Measurements from ENCODE around the gene GTF3C1.

DNA sequence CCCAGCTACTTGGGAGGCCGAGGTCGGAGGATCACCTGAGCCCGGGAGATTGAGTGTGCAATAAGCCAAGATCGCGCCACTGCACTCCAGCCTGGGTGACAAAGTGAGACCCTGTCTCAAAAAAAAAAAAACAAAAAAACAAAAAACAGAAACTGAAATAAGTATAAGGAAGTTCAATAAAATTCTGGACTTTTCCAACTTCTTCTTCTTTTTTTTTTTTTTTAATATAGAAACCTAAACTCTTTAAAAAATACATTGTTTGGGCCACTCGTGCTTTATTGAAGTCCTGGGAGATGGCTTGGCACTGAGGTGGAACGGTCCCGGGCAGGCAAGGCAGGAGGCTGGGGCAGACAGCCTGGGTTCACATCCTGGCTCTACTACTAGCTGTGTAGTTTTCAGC lies 37.0 kb upstream of the GTF3C1 start:
- TF ChIP-seq EP300 (IDR thresholded peaks at IDR 0.05) (no peak), POLR2A (IDR thresholded peaks at IDR 0.05) (no peak)
- TF ChIP-seq, protein P1, sequence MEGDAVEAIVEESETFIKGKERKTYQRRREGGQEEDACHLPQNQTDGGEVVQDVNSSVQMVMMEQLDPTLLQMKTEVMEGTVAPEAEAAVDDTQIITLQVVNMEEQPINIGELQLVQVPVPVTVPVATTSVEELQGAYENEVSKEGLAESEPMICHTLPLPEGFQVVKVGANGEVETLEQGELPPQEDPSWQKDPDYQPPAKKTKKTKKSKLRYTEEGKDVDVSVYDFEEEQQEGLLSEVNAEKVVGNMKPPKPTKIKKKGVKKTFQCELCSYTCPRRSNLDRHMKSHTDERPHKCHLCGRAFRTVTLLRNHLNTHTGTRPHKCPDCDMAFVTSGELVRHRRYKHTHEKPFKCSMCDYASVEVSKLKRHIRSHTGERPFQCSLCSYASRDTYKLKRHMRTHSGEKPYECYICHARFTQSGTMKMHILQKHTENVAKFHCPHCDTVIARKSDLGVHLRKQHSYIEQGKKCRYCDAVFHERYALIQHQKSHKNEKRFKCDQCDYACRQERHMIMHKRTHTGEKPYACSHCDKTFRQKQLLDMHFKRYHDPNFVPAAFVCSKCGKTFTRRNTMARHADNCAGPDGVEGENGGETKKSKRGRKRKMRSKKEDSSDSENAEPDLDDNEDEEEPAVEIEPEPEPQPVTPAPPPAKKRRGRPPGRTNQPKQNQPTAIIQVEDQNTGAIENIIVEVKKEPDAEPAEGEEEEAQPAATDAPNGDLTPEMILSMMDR (IDR thresholded peaks at IDR 0.05) = no peak
